Measurements from ENCODE around the gene FKBP5.

DNA sequence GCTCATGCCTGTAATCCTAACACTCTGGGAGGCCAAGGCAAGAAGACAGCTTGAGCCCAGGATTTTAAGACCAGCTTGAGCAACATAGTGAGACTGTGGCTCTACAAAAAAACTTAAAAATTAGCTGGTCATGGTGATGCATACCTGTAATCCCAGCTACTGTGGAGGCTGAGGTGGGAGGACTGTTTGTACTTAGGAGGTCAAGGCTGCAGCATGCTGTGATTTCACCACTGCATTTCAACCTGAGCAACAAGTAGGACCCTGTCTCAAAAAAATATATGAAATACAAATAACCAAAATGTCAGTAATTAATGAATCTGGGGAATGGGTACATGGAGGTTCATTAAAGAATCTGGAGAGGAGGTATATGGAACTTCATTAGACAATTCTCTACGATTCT lies 9.9 kb downstream of the FKBP5 start:
- no peak for TF ChIP-seq POLR2A (IDR thresholded peaks at IDR 0.05; ENCODE audit: low read length)
- TF ChIP-seq GATA1 (IDR thresholded peaks at IDR 0.05; ENCODE audit: low read depth, low read length) = no peak
